Spinal cord (tissue), 10 donors: ENCODE data around the gene NLE1. TPM values are rescaled to one million over a fixed set of nuclear protein-coding genes. Genes with fewer than 3 reads are reported as not detected.

ENCODE experiments used
- DNase-seq, 6 donors: peaks; one replicate each; pipeline versions ENCODE4 v3.0.0 to v3.0.0-alpha.2; 2013 to 2015; ENCODE audit warnings: low spot score in 6 of 6, low read depth in 4 of 6
- H3K27ac ChIP-seq: one replicate; pipeline ENCODE4 v1.5.1; 2013; ENCODE audit warnings: low read depth, low read length, control low read depth
- H3K27me3 ChIP-seq: one replicate; pipeline ENCODE4 v1.6.1; 2013; ENCODE audit warnings: low read length; ENCODE audit not compliant: control insufficient read depth, insufficient read depth
- H3K36me3 ChIP-seq: one replicate; pipeline ENCODE4 v1.6.1; 2013; ENCODE audit warnings: low read length; ENCODE audit not compliant: control insufficient read depth, insufficient read depth
- H3K4me1 ChIP-seq: one replicate; pipeline ENCODE4 v1.6.1; 2013; ENCODE audit warnings: low read length; ENCODE audit not compliant: control insufficient read depth, insufficient read depth
- H3K4me3 ChIP-seq: one replicate; pipeline ENCODE4 v1.5.1; 2013; ENCODE audit warnings: low read depth, low read length, control low read depth
- H3K9me3 ChIP-seq: one replicate; pipeline ENCODE4 v1.6.1; 2013; ENCODE audit warnings: low read length; ENCODE audit not compliant: control insufficient read depth, insufficient read depth
- WGBS: methylation state at CpG from one replicate; pipeline ENCODE4 v1.1.5; 2013; ENCODE audit warnings: missing lambda C conversion rate; ENCODE audit not compliant: insufficient coverage; 5-methylcytosine and 5-hydroxymethylcytosine counted together
- polyA plus RNA-seq, 2 donors: library from polyadenylated mRNA; unstranded; fragments of 120-200 nt; gene quantifications; one replicate each; pipeline ENCODE4 v1.2.1, GENCODE V29; 2013; ENCODE audit not compliant: insufficient read length in 2 of 2
- total RNA-seq, 2 donors: library from RNA; depleted of rRNA in 1 of 2; stranded (reverse); fragments of 120-200 nt in 1 of 2; fragments of >200 nt in 1 of 2; gene quantifications; one replicate each; pipeline versions ENCODE4 v1.2.3 to v1.2.4, GENCODE V29; 2013 to 2014
- donor health status: healthy.

Gene NLE1
- total and polyA plus RNA-seq, 4 donors, result 14.2 to 26.1 (median 19.0) TPM

- 80% methylated on average over 4 of the region's 5 CpGs for WGBS
These were observed 24.4 kb upstream of the NLE1 start for GRCh38 chr17:35166526-35166925.

GRCh38 chr17:35164716-35165115, 22.6 kb upstream of the NLE1 start:
- DNase-seq, result no peak
- Histone ChIP-seq H3K36me3 (no peaks in the 10 kb centered on the region), H3K27me3 (peaks cover 10% of the 10 kb centered on the region), H3K9me3 (no peaks in the 10 kb centered on the region), H3K4me3 (no peak overlapping the region), H3K4me1 (no peaks in the 10 kb centered on the region), H3K27ac (no peak overlapping the region)
- 67% methylated on average over 2 of the region's 5 CpGs for WGBS

More at GRCh38 chr17:35166526-35166925, 24.4 kb upstream of the NLE1 start:
- no peak for DNase-seq
- no peak overlapping the region for H3K27ac ChIP-seq
- no peaks in the 10 kb centered on the region for H3K36me3 ChIP-seq
- no peaks in the 10 kb centered on the region for H3K4me1 ChIP-seq
- peaks cover 7% of the 10 kb centered on the region for H3K27me3 ChIP-seq
- no peak overlapping the region for H3K4me3 ChIP-seq
- H3K9me3 ChIP-seq, result no peaks in the 10 kb centered on the region

- peaks cover 10% of the 10 kb centered on the region for H3K27me3 ChIP-seq
- no peak for DNase-seq
- H3K9me3 ChIP-seq, result no peaks in the 10 kb centered on the region
- WGBS, result no CpG with 5 or more reads among the region's 7 CpGs
- H3K36me3 ChIP-seq, result no peaks in the 10 kb centered on the region
- no peaks in the 10 kb centered on the region for H3K4me1 ChIP-seq
- H3K4me3 ChIP-seq, result no peak overlapping the region
- H3K27ac ChIP-seq, result no peak overlapping the region
These were observed 21.8 kb upstream of the NLE1 start for GRCh38 chr17:35163886-35164285.

- no peaks in the 10 kb centered on the region for H3K9me3 ChIP-seq
These were observed 20.7 kb upstream of the NLE1 start for GRCh38 chr17:35162755-35163154.

GRCh38 chr17:35161281-35161761, 19.2 kb upstream of the NLE1 start:
- Histone ChIP-seq H3K9me3 (no peaks in the 10 kb centered on the region), H3K4me3 (no peak overlapping the region), H3K4me1 (no peaks in the 10 kb centered on the region), H3K27ac (no peak overlapping the region), H3K27me3 (peaks cover 10% of the 10 kb centered on the region), H3K36me3 (no peaks in the 10 kb centered on the region)
- DNase-seq, result no peak
- WGBS, result 88% methylated on average over 2 of the region's 3 CpGs

More at GRCh38 chr17:35162755-35163154, 20.7 kb upstream of the NLE1 start:
- Histone ChIP-seq H3K4me1 (no peaks in the 10 kb centered on the region), H3K4me3 (no peak overlapping the region), H3K36me3 (no peaks in the 10 kb centered on the region), H3K27ac (no peak overlapping the region), H3K27me3 (peaks cover 10% of the 10 kb centered on the region)
- DNase-seq, result no peak
- WGBS, result 82% methylated on average over 2 of the region's 4 CpGs

GRCh38 chr17:35160354-35161201, 18.5 kb upstream of the NLE1 start:
- peaks cover 10% of the 10 kb centered on the region for H3K27me3 ChIP-seq
- H3K4me3 ChIP-seq, result no peak overlapping the region
- no peaks in the 10 kb centered on the region for H3K4me1 ChIP-seq
- 86% methylated on average over 8 of the region's 13 CpGs for WGBS
- H3K27ac ChIP-seq, result no peak overlapping the region
- DNase-seq, result no peak
- H3K36me3 ChIP-seq, result no peaks in the 10 kb centered on the region
- H3K9me3 ChIP-seq, result no peaks in the 10 kb centered on the region

- DNase-seq, result no peak
- H3K9me3 ChIP-seq, result no peaks in the 10 kb centered on the region
- WGBS, result 94% methylated on average over 2 of the region's 2 CpGs
- peaks cover 10% of the 10 kb centered on the region for H3K27me3 ChIP-seq
- H3K4me3 ChIP-seq, result no peak overlapping the region
- no peaks in the 10 kb centered on the region for H3K36me3 ChIP-seq
- H3K4me1 ChIP-seq, result no peaks in the 10 kb centered on the region
- H3K27ac ChIP-seq, result no peak overlapping the region
These were observed 17.8 kb upstream of the NLE1 start for GRCh38 chr17:35159940-35160339.

GRCh38 chr17:35155246-35155645, 13.1 kb upstream of the NLE1 start:
- H3K27ac ChIP-seq, result no peak overlapping the region
- 96% methylated on average over 5 of the region's 7 CpGs for WGBS
- H3K4me3 ChIP-seq, result no peak overlapping the region
- H3K27me3 ChIP-seq, result no peaks in the 10 kb centered on the region
- H3K4me1 ChIP-seq, result no peaks in the 10 kb centered on the region
- H3K9me3 ChIP-seq, result no peaks in the 10 kb centered on the region
- no peak for DNase-seq
- no peaks in the 10 kb centered on the region for H3K36me3 ChIP-seq

- peak in 1 of 6 donors; percentile 28 for DNase-seq
- H3K36me3 ChIP-seq, result no peaks in the 10 kb centered on the region
- H3K4me3 ChIP-seq, result no peak overlapping the region
- H3K27ac ChIP-seq, result no peak overlapping the region
- H3K27me3 ChIP-seq, result no peaks in the 10 kb centered on the region
- no peaks in the 10 kb centered on the region for H3K9me3 ChIP-seq
- WGBS, result 90% methylated on average over 13 of the region's 13 CpGs
- H3K4me1 ChIP-seq, result no peaks in the 10 kb centered on the region
These were observed 12.4 kb upstream of the NLE1 start for GRCh38 chr17:35154196-35155165.
